ENCODE data around the gene WDFY3.

Gene WDFY3

GRCh38 chr4:84892950-84893349, 73.5 kb downstream of the WDFY3 start:
- TF ChIP-seq CTCF (IDR thresholded peaks at IDR 0.05; ENCODE audit: poor library complexity, severe bottlenecking) = no peak
- Histone ChIP-seq H3K27me3 (ENCODE audit: insufficient read depth, poor library complexity, severe bottlenecking) (no peaks in the 10 kb centered on the region), H3K4me1 (ENCODE audit: insufficient read depth, poor library complexity, severe bottlenecking) (peaks cover 3% of the 10 kb centered on the region), H3K9me3 (ENCODE audit: severe bottlenecking) (no peaks in the 10 kb centered on the region), H3K27ac (ENCODE audit: poor library complexity, severe bottlenecking) (no peak overlapping the region), H3K4me3 (ENCODE audit: severe bottlenecking) (no peak overlapping the region), H3K36me3 (ENCODE audit: low read depth) (peaks cover 18% of the 10 kb centered on the region; the same call in 1 of the 2 replicates)
- ATAC-seq (ENCODE audit: low read depth) = no peak
- DNase-seq (ENCODE audit: low spot score) = no peak

- no peak for DNase-seq (ENCODE audit: low spot score)
- ATAC-seq (ENCODE audit: low read depth) = no peak
- peaks cover 14% of the 10 kb centered on the region for H3K36me3 ChIP-seq (ENCODE audit: low read depth)
- H3K4me1 ChIP-seq (ENCODE audit: insufficient read depth, poor library complexity, severe bottlenecking) = peaks cover 3% of the 10 kb centered on the region
- no peak for TF ChIP-seq CTCF (IDR thresholded peaks at IDR 0.05; ENCODE audit: poor library complexity, severe bottlenecking)
- H3K9me3 ChIP-seq (ENCODE audit: severe bottlenecking) = peaks cover 3% of the 10 kb centered on the region
- H3K27ac ChIP-seq (ENCODE audit: poor library complexity, severe bottlenecking) = no peak overlapping the region
- H3K27me3 ChIP-seq (ENCODE audit: insufficient read depth, poor library complexity, severe bottlenecking) = no peaks in the 10 kb centered on the region
- H3K4me3 ChIP-seq (ENCODE audit: severe bottlenecking) = no peak overlapping the region
Measured at GRCh38 chr4:84887824-84888223, 78.7 kb downstream of the WDFY3 start.

- Histone ChIP-seq H3K4me1 (ENCODE audit: insufficient read depth, poor library complexity, severe bottlenecking) (peaks cover 30% of the 10 kb centered on the region), H3K4me3 (ENCODE audit: severe bottlenecking) (no peak overlapping the region), H3K9me3 (ENCODE audit: severe bottlenecking) (peaks cover 3% of the 10 kb centered on the region), H3K27me3 (ENCODE audit: insufficient read depth, poor library complexity, severe bottlenecking) (no peaks in the 10 kb centered on the region), H3K36me3 (ENCODE audit: low read depth) (peaks cover 9% of the 10 kb centered on the region; the same call in 1 of the 2 replicates), H3K27ac (ENCODE audit: poor library complexity, severe bottlenecking) (peak overlapping the region; percentile 79)
- DNase-seq (ENCODE audit: low spot score) (no peak), ATAC-seq (ENCODE audit: low read depth) (no peak)
- no peak for TF ChIP-seq CTCF (IDR thresholded peaks at IDR 0.05; ENCODE audit: poor library complexity, severe bottlenecking)
Measured at GRCh38 chr4:84879651-84880200, 86.8 kb downstream of the WDFY3 start.

- no peak for DNase-seq (ENCODE audit: low spot score)
- H3K36me3 ChIP-seq (ENCODE audit: low read depth) = peaks cover 7% of the 10 kb centered on the region; the same call in 1 of the 2 replicates
- no peaks in the 10 kb centered on the region for H3K27me3 ChIP-seq (ENCODE audit: insufficient read depth, poor library complexity, severe bottlenecking)
- TF ChIP-seq CTCF (IDR thresholded peaks at IDR 0.05; ENCODE audit: poor library complexity, severe bottlenecking) = no peak
- no peak overlapping the region for H3K4me3 ChIP-seq (ENCODE audit: severe bottlenecking)
- peaks cover 30% of the 10 kb centered on the region for H3K4me1 ChIP-seq (ENCODE audit: insufficient read depth, poor library complexity, severe bottlenecking)
- peaks cover 3% of the 10 kb centered on the region for H3K9me3 ChIP-seq (ENCODE audit: severe bottlenecking)
- H3K27ac ChIP-seq (ENCODE audit: poor library complexity, severe bottlenecking) = peak overlapping the region; percentile 79
- no peak for ATAC-seq (ENCODE audit: low read depth)
Measured at GRCh38 chr4:84878546-84878945, 87.9 kb downstream of the WDFY3 start.

- Histone ChIP-seq H3K36me3 (ENCODE audit: low read depth) (peaks cover 2% of the 10 kb centered on the region; the same call in 1 of the 2 replicates), H3K27me3 (ENCODE audit: insufficient read depth, poor library complexity, severe bottlenecking) (no peaks in the 10 kb centered on the region), H3K4me3 (ENCODE audit: severe bottlenecking) (no peak overlapping the region), H3K27ac (ENCODE audit: poor library complexity, severe bottlenecking) (peak overlapping the region; percentile 79), H3K9me3 (ENCODE audit: severe bottlenecking) (peaks cover 1% of the 10 kb centered on the region), H3K4me1 (ENCODE audit: insufficient read depth, poor library complexity, severe bottlenecking) (peaks cover 30% of the 10 kb centered on the region)
- no peak for TF ChIP-seq CTCF (IDR thresholded peaks at IDR 0.05; ENCODE audit: poor library complexity, severe bottlenecking)
- DNase-seq (ENCODE audit: low spot score) (no peak), ATAC-seq (ENCODE audit: low read depth) (peak; percentile 80)
Measured at GRCh38 chr4:84878090-84878489, 88.4 kb downstream of the WDFY3 start.
